SHP77 treated with DMSO at 0.1 percent for 48 hours (cell line): ENCODE results near the gene PLEKHN1.
"Not testable (repeated sequence)": the region's sequence is repeated elsewhere in the genome, so short reads cannot be mapped to it uniquely, and the experiment has no call there.

Experiments used
- DNase-seq: peaks from one replicate; lab custom pipeline; 2025; lab: John Stamatoyannopoulos, UW

PLEKHN1 gene

DNA sequence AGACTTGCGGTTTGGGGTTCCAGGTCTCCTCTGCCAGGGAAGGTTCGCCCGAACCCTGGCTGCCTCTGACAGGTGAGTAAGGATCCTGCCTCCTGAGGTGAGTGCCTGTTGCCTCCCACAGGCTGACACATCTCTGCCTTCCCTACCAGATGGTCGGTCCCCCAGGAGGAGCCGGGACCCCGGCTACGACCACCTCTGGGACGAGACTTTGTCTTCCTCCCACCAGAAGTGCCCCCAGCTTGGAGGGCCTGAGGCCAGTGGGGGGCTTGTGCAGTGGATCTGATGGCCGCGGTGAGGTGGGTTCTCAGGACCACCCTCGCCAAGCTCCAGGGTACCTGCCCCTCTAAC is 8.0 kb downstream of the PLEKHN1 start:
- DNase-seq, result no peak

DNA sequence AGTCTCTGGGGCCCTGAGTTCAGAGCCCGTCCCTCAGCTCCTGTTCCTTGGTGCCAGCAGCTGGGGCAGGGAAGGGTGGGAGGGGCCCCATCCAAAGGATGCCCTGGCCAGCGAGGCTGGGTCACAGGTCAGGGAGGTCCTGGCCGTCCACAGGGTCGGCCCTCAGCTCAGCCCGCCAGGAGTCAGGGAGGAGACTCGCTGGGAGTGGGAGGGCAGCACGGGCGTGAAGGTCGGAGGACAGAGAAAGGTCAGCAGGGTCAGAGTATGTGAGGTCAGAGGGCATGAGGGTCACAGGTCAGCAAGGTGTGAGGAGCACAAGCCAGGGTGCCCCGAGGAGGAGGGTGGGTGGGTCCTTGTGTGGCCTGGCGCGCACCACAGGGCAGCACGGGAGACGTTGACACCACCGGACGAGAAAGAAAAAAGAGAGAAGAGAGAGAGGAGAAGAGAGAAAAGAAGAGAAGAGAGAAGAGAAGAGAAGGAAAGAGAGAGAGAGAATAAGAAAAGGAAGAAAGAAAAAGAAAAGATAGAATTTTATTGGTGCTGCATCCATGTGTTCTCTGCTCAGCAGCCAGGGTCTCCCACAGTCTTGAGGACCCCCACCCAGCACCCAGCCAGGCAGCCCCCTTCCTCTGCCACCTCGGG is 8.5 kb downstream of the PLEKHN1 start:
- no peak for DNase-seq

DNA sequence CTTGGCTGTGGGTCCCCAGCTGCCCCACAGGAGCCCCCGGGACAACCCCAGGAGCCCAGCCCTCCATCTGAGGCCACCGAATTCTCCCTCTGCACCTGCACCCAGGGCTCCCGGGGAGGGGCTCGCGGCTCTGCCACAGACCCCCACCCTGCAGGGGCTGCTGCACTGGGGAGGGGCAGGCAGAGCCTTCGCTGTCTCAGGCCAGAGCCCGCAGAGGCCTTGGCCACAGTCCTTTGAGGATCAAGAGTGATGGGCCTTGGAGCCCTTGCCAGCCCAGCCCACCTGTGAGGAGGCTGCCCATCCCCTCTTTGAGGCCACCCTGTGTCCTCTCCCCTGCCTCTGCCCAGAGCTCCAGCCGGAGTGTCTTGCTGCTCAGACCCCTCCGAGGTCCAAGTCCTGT is 9.1 kb downstream of the PLEKHN1 start:
- DNase-seq, result no peak

DNA sequence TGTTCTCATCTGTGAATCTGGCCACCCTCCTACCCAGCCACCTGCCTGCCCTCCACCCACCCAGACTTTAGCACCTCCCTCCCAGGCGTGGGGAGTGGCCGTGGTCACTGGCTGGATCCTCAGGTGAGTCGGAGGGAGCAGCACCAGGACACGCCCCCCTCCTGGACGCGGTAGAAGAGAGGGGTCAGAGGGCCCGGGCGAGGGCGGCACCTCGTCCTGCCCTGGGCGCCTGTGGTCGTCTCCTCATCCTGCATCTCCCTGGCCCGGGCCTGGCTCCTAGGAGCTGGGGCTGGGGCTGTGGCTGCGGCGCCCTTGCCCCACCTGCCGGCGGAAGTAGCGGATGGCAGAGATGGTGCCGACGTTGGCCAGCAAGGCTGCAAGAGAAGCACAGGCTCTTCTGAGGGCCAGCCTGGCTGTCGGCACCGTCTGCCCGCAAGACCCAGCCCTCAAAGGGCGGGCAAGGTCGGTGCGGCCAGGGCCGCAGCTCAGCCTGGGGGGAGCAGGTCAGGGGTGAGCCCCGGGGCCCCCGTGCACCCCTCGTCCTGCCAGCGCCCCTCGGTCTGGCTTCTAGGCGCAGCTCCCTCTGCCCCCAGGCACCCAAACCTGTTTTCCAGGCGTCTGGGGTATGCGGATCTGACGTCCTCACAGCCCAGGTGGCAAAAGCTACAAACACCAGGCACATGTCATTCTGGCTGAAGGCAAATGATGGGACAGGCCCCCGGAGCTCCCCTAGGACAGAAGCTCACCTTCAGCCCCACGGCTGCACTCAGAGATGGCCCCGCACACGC is 9.8 kb downstream of the PLEKHN1 start:
- peak; percentile 30 for DNase-seq

DNA sequence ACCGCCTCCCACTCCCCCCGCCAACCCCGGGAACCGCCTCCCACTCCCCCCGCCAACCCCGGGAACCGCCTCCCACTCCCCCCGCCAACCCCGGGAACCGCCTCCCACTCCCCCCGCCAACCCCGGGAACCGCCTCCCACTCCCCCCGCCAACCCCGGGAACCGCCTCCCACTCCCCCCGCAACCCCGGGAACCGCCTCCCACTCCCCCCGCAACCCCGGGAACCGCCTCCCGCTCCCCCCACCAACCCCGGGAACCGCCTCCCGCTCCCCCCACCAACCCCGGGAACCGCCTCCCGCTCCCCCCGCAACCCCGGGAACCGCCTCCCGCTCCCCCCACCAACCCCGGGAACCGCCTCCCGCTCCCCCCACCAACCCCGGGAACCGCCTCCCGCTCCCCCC is 10.5 kb downstream of the PLEKHN1 start:
- not testable (repeated sequence) for DNase-seq

DNA sequence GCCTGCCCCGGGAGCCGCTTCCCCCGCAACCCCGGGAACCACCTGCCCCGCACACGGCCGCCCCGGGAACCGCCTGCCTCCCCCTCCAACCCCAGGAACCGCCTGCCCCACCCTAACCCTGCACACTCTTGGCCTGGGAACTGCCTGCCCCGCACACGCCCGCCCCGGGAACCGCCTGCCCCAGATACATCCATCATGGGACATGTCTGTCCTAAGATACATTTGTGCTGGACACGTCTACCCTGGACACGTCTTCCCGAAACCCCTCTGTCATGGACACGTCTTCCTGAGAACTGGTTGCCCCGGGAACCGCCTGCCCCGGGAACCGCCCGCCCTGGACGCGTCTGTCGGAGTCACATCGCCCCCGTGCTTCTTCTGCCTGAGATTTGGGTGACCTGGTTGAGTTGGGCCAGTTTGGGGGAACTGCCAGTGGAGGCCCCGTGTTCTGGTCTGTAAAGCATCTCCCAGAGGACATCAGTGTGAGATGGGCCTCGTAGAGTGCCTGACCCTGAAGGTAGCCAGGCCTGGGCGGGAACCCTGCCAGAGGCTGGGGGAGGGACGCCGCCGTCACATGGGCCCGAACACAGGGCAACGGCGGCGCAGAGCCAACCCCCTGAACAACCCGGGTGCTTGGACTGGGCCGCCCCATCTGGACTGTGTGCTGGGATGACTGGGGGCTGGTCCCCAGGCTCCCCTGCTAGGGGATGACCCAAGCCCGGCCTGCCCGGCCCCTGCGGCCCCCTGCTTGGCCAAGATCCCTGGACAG is 12.0 kb downstream of the PLEKHN1 start:
- DNase-seq, result no peak

DNA sequence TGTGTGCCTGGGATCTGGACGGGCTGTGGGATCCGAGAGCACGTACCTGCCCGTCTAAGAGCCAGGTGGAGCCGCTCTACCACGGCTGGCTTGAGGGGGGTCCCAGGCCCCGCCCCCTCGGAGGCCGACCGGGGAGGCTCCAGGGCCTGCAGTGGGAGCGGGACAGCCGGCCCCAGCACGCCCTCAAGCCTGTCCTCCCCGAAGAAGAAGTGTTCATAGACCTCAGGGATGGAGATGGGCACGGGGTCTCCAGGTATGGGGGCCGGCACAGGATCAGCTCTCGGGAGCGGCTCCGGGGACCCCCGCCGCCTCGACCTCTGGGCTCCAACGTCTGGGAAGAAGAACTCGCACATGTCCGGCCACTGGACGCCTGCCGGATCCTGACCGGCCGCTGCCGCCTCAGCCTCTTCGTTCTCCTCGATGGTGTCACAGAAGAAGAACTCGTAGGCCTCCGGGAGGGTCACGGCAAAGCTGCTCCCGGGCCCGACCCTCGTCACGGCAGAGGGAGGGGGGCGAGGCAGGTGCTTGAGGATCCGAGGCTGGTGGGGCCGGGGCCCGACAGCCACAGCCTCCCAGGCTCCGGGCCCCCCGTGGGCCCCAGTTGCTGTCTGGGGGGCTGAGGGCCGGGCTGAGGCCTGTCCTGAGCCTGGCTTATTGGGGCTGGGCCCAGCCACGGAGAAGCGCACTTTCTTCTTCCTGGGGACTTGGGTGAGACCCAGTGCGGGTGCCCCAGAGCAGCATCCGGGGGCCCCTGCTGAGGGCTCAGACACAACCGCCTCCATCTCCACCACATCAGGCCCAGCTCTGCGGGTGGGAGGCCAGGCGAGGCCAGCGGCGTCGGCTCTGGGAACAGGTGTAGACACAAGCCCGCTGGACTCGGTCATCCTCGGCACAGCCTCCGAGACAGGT is 12.8 kb downstream of the PLEKHN1 start:
- DNase-seq, result no peak

DNA sequence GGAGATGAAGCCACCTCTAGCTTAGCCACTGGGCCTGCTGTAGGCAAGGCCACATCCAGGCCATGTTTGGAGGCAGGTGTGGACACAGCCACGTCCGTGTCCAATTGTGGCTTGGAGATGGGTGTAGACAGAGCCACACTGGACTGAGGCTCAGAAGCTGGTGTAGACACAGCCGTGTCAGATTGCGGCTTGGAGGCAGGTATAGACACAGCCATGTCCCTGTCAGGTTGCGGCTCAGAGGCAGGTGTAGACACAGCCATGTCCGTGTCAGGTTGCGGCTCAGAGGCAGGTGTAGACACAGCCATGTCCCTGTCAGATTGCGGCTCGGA is 13.4 kb downstream of the PLEKHN1 start:
- no peak for DNase-seq

DNA sequence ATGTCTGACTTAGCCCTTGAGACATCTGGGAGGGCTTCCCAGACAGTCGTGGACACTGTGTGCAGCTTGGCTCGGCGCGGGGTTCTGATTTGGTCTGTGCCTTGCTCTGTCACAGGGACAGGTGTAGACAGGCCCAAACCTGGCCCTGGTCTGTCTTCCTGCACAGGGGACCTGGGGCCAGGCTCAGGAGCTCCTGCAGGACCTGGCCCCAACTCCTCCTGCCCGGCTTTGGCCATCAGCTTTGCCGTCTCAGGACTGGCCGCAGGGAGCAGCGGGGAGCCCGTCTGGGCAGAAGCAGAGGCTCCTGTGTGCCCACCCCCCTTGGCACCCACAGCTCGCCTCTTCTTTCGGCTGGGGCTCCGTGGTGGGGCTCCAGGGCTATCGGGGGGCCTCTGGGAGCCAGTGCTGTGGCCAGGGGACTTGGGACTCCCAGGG is 13.9 kb downstream of the PLEKHN1 start:
- no peak for DNase-seq

DNA sequence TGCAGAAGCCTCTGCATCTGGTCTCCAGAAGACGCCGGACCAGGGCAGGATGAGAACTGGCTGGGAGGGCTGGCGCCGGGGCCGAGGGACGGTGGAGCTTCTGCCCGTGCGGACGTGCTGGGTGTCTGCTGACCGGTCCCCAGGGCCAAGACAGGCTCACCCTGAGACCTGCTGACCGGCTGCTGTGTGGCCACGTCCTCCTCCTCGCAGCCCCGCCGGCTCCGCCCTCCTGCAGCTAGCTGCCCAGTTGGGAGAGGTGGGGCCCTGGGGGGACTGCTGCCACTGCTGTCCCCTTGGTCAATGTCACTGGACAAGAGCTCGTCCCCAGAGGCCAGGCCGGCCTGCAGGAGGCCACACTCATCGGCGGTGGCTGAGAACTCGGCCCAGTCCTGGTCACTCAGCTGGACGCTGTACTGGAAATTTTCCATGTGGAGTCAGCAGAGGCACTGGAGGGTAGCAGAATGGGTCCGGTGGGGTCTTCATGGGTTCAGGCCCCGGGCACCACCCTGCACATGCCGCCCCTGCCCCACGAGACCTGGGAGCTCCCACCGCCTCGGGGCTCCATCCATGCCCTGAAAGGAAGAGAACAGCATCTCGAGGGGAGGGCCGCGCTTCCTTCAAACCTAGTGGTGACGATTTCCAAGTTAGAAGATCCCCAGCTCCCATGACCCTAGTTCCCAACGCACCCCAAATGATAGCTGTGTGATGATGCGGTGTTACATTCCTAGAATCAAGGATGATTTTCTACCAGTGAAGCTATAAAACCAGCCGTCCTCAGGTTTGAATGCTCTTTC is 14.5 kb downstream of the PLEKHN1 start:
- no peak for DNase-seq

DNA sequence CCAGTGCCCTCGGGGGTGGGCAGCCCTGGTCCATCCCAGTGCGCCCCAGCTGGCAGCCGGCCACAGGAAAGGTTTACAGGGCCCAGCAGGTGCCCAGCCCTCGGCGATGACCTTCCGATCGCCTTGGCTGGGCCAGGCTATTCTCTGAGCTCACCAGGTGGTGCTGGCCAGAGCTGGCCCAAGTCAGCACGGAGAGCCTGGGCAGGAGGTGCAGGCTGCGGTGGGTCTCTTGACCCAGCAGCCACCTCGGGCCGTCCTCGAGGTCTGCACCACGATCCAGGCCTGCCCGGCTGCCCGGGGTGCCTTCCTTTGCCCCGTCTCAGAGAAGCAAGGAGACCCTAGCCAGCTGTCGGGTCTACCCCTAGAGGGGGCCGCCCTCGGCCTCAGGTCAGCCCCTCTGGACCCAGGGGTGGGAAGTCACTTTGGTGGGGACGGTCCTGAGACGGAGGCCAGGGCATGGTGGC is 15.2 kb downstream of the PLEKHN1 start:
- no peak for DNase-seq

DNA sequence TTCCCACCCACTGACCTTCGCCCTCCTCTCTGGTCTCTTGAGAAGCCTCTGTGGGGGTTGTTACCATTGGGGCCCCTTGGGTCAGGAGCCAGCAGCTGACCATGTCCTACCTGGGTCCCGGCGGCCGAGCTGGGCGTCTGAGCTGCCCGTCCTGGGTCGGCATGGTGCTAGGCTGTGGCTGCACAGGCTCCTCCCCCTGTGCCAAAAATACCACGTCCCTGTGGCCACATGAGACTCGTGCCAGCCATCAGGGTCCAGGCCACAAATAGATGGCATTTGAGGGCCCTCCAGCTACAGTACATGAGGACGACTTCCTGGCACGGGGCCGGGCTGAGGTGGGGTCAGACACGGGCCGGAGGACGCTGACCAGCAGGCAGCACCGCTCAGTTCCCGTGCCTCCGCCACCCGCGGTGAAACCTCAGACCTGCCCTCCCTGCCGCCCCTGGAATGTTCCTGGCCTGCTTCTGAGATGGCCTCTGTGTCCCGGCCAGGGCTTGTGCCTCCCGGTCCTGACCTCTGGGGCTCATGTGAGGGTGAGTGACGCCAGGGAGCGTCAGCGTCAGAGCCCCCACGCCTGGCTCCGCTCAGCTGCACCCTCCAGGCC is 15.8 kb downstream of the PLEKHN1 start, which contains the start of gene PERM1:
TSS of gene PERM1 (minus strand) at position 139 of the 604 bp plus-strand sequence. CDS start 1,064 bp downstream, outside the sequence.
- DNase-seq, result no peak

DNA sequence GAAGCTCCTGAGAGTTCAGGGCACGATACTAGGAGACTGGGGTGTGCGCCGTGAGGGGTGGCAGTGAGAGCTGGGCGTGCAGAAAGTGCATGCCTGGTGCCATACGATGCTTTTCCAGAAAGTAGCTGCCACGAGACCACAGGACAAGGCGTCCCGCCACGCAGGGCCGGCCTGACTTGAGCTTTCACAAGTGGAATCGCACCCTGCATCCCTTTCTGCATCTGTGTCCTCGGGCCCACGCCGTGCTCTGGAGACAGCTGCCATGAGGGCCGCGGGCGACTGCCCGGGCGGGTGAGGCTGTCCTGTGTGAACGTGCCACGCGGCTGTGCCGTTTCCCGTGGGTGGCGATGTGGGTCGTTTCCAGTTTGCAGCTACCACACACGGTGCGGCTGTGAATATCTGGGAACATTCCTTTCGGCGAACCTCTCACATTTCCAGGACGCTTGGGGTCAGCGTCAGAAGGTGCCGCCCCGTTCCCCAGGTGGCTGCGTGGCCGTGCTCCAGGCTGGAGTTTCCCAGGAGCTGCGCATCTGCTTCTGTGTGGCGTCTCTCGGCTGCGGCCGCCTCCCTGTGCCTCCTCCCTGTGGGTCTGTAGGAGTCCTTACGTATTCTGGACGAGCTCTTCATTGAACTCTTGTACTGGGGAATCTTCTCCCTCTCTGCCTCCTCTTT is 16.6 kb downstream of the PLEKHN1 start:
- no peak for DNase-seq

DNA sequence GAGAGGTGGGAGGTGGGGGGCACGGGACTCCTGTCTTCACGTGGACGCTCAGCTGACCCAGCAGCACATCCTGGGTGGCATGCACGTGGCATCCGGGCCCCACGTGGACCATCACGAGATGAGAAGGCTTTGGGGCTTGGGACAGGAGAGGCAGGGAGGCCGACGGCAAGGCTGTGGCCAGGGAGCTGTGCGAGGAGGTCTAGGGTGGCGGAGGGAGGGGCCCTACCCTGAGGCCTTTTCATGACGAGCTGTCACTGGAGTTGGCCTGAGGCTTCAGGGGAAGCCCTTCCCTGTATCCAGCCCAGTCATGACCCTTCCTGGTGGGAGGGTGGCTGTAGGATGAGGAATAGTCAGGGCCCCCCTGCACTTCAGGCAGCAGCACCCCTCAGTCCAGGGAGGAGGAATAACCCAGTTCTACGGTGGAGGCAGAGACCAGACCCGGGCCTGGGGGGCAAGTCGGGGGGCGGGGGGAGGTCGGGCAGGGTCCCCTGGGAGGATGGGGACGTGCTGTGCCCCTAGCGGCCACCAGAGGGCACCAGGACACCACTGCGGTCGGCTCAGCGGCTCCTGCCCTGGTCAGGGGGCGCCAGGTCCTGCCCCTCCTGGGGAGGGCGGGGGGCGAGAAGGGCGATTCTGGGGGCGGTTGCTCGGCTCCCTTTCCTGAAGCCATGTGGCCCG is 17.7 kb downstream of the PLEKHN1 start:
- DNase-seq, result no peak

DNA sequence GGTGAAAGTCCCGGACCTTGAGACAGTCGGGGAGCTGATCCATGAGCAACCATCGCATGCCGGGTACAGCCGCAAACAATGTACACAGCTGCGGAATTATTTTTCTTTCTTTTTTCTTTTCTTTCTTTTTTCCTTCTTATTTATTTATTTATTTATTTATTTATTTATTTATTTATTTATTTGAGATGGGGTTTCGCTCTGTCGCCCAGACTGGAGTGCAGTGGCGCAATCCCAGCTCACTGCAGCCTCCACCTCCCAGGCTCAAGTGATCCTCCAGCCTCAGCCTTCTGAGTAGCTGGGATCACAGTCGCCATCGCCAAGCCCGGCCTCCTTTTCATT is 18.2 kb downstream of the PLEKHN1 start:
- DNase-seq, result no peak

DNA sequence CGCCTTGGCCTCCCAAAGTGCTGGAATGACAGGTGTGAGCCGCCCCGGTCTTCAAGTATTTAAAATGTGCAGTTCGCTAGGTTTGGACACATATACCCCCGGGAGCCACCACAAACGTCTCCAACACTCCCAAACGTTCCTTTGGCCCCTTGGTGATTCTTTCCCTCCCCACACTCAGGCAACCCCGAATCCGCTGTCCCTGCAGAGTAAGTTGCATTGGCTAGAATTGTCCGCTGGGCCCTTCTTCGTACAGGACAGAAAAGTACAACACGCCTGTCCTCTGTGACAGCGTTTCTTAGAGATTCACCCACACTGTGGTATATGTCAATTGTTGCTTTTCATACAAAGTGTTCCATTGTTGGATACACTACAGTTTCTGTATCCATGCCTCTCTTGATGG is 18.8 kb downstream of the PLEKHN1 start:
- DNase-seq, result no peak

DNA sequence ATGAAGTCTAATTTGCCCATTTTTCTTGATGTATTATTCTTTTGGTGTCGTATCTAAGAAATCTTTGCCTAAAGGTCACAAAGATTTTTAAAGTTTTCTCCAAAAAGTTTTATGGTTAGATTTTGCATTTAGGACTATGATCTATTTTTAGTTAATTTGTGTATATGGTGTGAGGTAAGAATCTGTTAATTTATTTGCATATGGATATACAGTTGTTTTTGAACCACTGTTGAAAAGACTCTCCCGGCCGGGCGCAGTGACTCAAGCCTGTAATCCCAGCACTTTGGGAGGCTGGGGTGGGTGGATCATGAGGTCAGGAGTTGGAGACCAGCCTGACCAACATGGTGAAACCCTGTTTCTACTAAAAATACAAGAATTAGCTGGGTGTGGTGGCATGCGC is 21.8 kb downstream of the PLEKHN1 start:
- DNase-seq, result not testable (repeated sequence)

DNA sequence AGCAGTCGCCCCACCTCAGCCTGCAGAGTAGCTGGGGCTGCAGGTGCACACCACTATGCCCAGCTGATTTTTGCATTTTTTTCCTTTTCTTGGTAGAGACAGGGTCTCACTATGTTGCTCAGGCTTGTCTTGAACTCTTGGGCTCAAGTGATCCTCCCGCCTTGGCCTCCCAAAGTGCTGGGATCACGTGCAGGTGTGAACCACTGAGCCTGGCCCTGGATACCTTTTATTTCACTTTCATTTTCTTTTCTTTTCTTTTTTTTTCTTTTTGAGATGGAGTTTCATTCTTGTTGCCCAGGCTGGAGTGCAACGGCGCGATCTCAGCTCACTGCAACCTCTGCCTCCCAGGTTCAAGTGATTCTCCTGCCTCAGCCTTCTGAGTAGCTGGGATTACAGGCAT is 25.0 kb downstream of the PLEKHN1 start:
- DNase-seq, result not testable (repeated sequence)

DNA sequence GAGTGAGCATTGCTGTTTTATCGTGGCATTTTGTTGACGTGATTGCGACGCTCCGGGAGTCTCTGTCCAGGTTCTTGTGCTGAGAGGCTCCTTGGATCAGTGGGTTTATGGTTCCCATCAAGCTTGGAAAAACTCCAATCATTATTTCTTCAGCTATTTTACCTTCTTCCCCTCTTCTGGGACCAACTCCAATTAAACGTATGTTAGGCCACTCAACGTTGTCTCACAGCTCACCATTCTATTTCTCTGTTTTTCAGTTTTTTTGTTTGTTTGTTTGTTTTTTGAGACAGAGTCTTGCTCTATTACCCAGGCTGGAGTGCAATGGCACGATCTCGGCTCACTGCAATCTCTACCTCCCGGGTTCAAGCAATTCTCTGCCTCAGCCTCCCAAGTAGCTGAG is 25.6 kb downstream of the PLEKHN1 start:
- DNase-seq, result no peak

DNA sequence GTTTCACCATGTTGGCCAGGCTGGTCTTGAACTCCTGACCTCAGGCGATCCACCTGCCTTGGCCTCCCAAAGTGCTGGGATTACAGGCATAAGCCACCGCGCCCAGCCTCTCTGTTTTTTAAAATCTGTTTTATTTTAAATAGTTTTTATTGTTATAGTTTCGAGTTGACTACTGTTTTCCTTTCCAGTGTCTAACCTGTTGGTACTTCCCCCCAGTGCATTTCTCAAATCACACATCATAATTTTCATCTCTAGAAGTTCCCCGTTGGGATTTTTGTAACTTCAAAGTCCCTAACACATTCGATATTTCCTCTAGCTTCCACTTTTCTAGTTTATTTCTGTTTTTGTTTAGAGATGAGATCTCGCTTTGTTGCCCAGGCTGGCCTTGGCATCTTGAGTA is 26.1 kb downstream of the PLEKHN1 start:
- DNase-seq, result no peak
